K562 (cell line): ENCODE results near the gene PLEKHB1. TPM values are rescaled to one million over a fixed set of nuclear protein-coding genes. Genes with fewer than 3 reads are reported as not detected.

ENCODE experiments used
- CBX2 ChIP-seq: fragments of 200-600 bp; sonication (generic); IDR thresholded peaks from one replicate; pipeline ENCODE4 v1.6.1; 2012; ENCODE audit warnings: mild to moderate bottlenecking, low read length, inconsistent platforms; ENCODE audit not compliant: insufficient read depth, poor library complexity, severe bottlenecking
- EP300 ChIP-seq: IDR thresholded peaks from 2 replicates; pipeline ENCODE4 v1.6.1; 2012; ENCODE audit warnings: low read length, improper control_type of control experiment
- HMGXB4 ChIP-seq: sonication (generic); formaldehyde crosslinking; IDR thresholded peaks from 2 replicates; pipeline ENCODE4 v1.8.1; 2023; ENCODE audit warnings: mild to moderate bottlenecking, missing genetic modification reagents
- ILF3 ChIP-seq: fragments of 450-650 bp; IDR thresholded peaks from 2 replicates; pipeline ENCODE4 v1.6.1; 2018; ENCODE audit warnings: antibody characterized with exemption, mild to moderate bottlenecking, moderate library complexity, borderline replicate concordance
- KDM1A ChIP-seq, 2 experiments: fragments of 450-650 bp; IDR thresholded peaks; 2 replicates each; pipeline ENCODE4 v1.6.1; 2016; ENCODE audit warnings: mild to moderate bottlenecking in 2 of 2
- NFE2L1 ChIP-seq: fragments of 450-650 bp; IDR thresholded peaks from 2 replicates; pipeline ENCODE4 v1.6.1; 2016; ENCODE audit warnings: missing genetic modification characterization, low read depth, mild to moderate bottlenecking, missing compliant biosample characterization, moderate library complexity, borderline replicate concordance
- NR1H2 ChIP-seq: sonication (generic); formaldehyde crosslinking; IDR thresholded peaks from 2 replicates; pipeline ENCODE4 v1.4.0; 2020; ENCODE audit warnings: mild to moderate bottlenecking, missing genetic modification reagents
- POLR3A ChIP-seq: IDR thresholded peaks from 2 replicates; pipeline ENCODE4 v1.6.1; 2011; ENCODE audit warnings: borderline replicate concordance, mild to moderate bottlenecking, moderate library complexity; ENCODE audit not compliant: insufficient read length, insufficient read depth; ENCODE audit errors: extremely low read depth
- SOX6 ChIP-seq: fragments of 450-650 bp; IDR thresholded peaks from 2 replicates; pipeline ENCODE4 v1.6.1; 2014; ENCODE audit warnings: mild to moderate bottlenecking
- TCFL5 ChIP-seq: fragments of 250-450 bp; sonication (Bioruptor Pico); conservative IDR thresholded peaks from 2 replicates; pipeline ENCODE4 v1.6.1; 2021; ENCODE audit warnings: mild to moderate bottlenecking, moderate library complexity, matching md5 sums
- TFAM ChIP-seq: fragments of 250-450 bp; sonication (Bioruptor Pico); conservative IDR thresholded peaks from 2 replicates; pipeline ENCODE4 v1.5.0; 2021; ENCODE audit warnings: mild to moderate bottlenecking, moderate library complexity
- ZNF695 ChIP-seq: fragments of 450-650 bp; formaldehyde crosslinking; IDR thresholded peaks from 2 replicates; pipeline ENCODE4 v1.4.0; 2020; ENCODE audit warnings: mild to moderate bottlenecking, moderate library complexity
- ZNF76 ChIP-seq: fragments of 250-450 bp; sonication (Bioruptor Pico); IDR thresholded peaks from 2 replicates; pipeline ENCODE4 v1.4.0; 2020; ENCODE audit warnings: mild to moderate bottlenecking, moderate library complexity, borderline replicate concordance
- polyA plus RNA-seq, 8 experiments: library from polyadenylated mRNA; depleted of rRNA in 4 of 8; stranded (reverse) in 5 of 8; unstranded in 3 of 8; fragments of >200 nt; fragmentation: Nextera tagmentation in 2 of 8; fragmentation: Illumina TruSeq in 1 of 8; extraction: Ambion mirVana in 2 of 8; extraction: Trizol in 1 of 8; gene quantifications; 2 replicates each; pipeline versions ENCODE4 v1.2.1 to v1.2.3, GENCODE V29; 2011 to 2014; ENCODE audit warnings: inconsistent platforms in 1 of 8, missing spikeins in 1 of 8
- total RNA-seq, 7 experiments: library from RNA; depleted of rRNA in 6 of 7; stranded (reverse); fragments of >200 nt in 6 of 7; fragmentation: Illumina TruSeq in 2 of 7; extraction: Trizol in 2 of 7; gene quantifications; 2 replicates each; pipeline versions ENCODE4 v1.2.1 to v1.2.3, GENCODE V29; 2011 to 2021; ENCODE audit warnings: low replicate concordance in 1 of 7
- TF ChIP-seq, protein P1 (sequence below): fragments of 450-650 bp; formaldehyde crosslinking; IDR thresholded peaks from 2 replicates; pipeline ENCODE4 v1.4.0; 2020; ENCODE audit warnings: mild to moderate bottlenecking, moderate library complexity
- TF ChIP-seq, protein P2 (sequence below), 2 experiments: IDR thresholded peaks; 2 replicates each; pipeline ENCODE4 v1.6.1; 2012; ENCODE audit warnings: improper control_type of control experiment in 2 of 2, low read depth in 2 of 2, low read length in 2 of 2, borderline replicate concordance in 1 of 2
- TF ChIP-seq, protein P3 (sequence below): fragments of 250-450 bp; sonication (Bioruptor Pico); IDR thresholded peaks from 2 replicates; pipeline ENCODE4 v1.5.0; 2020; ENCODE audit warnings: mild to moderate bottlenecking
- TF ChIP-seq, protein P4 (sequence below): fragments of 450-650 bp; IDR thresholded peaks from 2 replicates; pipeline ENCODE4 v1.6.1; 2016; ENCODE audit warnings: borderline replicate concordance

Gene PLEKHB1
- total and polyA plus RNA-seq, 9 of the 15 experiments (the other 6 are each of a cell fraction or from before 2014, with no cell fraction given): 0.07 to 0.62 (median 0.17) TPM; not detected in 2

- TF ChIP-seq, protein P1, sequence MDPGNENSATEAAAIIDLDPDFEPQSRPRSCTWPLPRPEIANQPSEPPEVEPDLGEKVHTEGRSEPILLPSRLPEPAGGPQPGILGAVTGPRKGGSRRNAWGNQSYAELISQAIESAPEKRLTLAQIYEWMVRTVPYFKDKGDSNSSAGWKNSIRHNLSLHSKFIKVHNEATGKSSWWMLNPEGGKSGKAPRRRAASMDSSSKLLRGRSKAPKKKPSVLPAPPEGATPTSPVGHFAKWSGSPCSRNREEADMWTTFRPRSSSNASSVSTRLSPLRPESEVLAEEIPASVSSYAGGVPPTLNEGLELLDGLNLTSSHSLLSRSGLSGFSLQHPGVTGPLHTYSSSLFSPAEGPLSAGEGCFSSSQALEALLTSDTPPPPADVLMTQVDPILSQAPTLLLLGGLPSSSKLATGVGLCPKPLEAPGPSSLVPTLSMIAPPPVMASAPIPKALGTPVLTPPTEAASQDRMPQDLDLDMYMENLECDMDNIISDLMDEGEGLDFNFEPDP (CRISPR knock-in tag): peak; percentile 51; the same call in 1 of the 2 replicates
- TF ChIP-seq, protein P2, sequence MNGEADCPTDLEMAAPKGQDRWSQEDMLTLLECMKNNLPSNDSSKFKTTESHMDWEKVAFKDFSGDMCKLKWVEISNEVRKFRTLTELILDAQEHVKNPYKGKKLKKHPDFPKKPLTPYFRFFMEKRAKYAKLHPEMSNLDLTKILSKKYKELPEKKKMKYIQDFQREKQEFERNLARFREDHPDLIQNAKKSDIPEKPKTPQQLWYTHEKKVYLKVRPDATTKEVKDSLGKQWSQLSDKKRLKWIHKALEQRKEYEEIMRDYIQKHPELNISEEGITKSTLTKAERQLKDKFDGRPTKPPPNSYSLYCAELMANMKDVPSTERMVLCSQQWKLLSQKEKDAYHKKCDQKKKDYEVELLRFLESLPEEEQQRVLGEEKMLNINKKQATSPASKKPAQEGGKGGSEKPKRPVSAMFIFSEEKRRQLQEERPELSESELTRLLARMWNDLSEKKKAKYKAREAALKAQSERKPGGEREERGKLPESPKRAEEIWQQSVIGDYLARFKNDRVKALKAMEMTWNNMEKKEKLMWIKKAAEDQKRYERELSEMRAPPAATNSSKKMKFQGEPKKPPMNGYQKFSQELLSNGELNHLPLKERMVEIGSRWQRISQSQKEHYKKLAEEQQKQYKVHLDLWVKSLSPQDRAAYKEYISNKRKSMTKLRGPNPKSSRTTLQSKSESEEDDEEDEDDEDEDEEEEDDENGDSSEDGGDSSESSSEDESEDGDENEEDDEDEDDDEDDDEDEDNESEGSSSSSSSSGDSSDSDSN (IDR thresholded peaks at IDR 0.05; ENCODE audit: borderline replicate concordance in 1 of 2, low read depth in 2 of 2, low read length in 2 of 2): peak; percentile 74; a peak in 2 of 4 replicates
- TF ChIP-seq ZNF695 (CRISPR knock-in tag) (no peak), TCFL5 (CRISPR knock-in tag) (no peak), ZNF76 (no peak), NR1H2 (CRISPR knock-in tag) (no peak), EP300 (no peak), CBX2 (no peak), POLR3A (no peak), TFAM (no peak), ILF3 (no peak), SOX6 (peak; percentile 18; the same call in 1 of the 2 replicates), NFE2L1 (tag) (no peak), HMGXB4 (CRISPR knock-in tag) (0 out of 2 replicates have a peak, but pooled peaks have one; percentile 53), KDM1A (IDR thresholded peaks at IDR 0.05) (peak in 1 of 2 experiments; percentile 94; a peak in 2 of 4 replicates)
- TF ChIP-seq, protein P3, sequence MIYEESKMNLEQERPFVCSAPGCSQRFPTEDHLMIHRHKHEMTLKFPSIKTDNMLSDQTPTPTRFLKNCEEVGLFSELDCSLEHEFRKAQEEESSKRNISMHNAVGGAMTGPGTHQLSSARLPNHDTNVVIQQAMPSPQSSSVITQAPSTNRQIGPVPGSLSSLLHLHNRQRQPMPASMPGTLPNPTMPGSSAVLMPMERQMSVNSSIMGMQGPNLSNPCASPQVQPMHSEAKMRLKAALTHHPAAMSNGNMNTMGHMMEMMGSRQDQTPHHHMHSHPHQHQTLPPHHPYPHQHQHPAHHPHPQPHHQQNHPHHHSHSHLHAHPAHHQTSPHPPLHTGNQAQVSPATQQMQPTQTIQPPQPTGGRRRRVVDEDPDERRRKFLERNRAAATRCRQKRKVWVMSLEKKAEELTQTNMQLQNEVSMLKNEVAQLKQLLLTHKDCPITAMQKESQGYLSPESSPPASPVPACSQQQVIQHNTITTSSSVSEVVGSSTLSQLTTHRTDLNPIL: no peak
- TF ChIP-seq, protein P4, sequence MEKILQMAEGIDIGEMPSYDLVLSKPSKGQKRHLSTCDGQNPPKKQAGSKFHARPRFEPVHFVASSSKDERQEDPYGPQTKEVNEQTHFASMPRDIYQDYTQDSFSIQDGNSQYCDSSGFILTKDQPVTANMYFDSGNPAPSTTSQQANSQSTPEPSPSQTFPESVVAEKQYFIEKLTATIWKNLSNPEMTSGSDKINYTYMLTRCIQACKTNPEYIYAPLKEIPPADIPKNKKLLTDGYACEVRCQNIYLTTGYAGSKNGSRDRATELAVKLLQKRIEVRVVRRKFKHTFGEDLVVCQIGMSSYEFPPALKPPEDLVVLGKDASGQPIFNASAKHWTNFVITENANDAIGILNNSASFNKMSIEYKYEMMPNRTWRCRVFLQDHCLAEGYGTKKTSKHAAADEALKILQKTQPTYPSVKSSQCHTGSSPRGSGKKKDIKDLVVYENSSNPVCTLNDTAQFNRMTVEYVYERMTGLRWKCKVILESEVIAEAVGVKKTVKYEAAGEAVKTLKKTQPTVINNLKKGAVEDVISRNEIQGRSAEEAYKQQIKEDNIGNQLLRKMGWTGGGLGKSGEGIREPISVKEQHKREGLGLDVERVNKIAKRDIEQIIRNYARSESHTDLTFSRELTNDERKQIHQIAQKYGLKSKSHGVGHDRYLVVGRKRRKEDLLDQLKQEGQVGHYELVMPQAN: no peak
Measured at GRCh38 chr11:73597956-73598718, 48.2 kb upstream of the PLEKHB1 start, which contains the start of gene FAM168A (continued).
